BLaER1 (cell line): Measurements from ENCODE around the gene ADCYAP1R1.

Experiments
- H3K27ac ChIP-seq: shearing (Covaris generic); formaldehyde crosslinking; 2 replicates; pipeline ENCODE4 v1.8.1; 2022
- H3K27me3 ChIP-seq: shearing (Covaris generic); formaldehyde crosslinking; 2 replicates; pipeline ENCODE4 v1.8.1; 2022
- H3K36me3 ChIP-seq: shearing (Covaris generic); formaldehyde crosslinking; 2 replicates; pipeline ENCODE4 v1.8.1; 2022
- H3K4me1 ChIP-seq: shearing (Covaris generic); formaldehyde crosslinking; 2 replicates; pipeline ENCODE4 v1.8.1; 2022
- H3K4me2 ChIP-seq: shearing (Covaris generic); formaldehyde crosslinking; 2 replicates; pipeline ENCODE4 v1.8.1; 2022
- H3K4me3 ChIP-seq: shearing (Covaris generic); formaldehyde crosslinking; 2 replicates; pipeline ENCODE4 v1.8.1; 2022
- H3K9ac ChIP-seq: shearing (Covaris generic); formaldehyde crosslinking; 2 replicates; pipeline ENCODE4 v1.8.1; 2022
- H3K9me3 ChIP-seq: shearing (Covaris generic); formaldehyde crosslinking; 2 replicates; pipeline ENCODE4 v1.8.1; 2022
- H4K20me1 ChIP-seq: shearing (Covaris generic); formaldehyde crosslinking; 2 replicates; pipeline ENCODE4 v1.8.1; 2022
- Cebpa-rat ChIP-seq: shearing (Covaris generic); IDR thresholded peaks from 2 replicates; pipeline ENCODE4 v1.8.1; 2022

Gene ADCYAP1R1

GRCh38 chr7:31065021-31065593 is 13.0 kb downstream of the ADCYAP1R1 start:
- Histone ChIP-seq H3K4me3 (no peak overlapping the region), H3K27me3 (no peaks in the 10 kb centered on the region), H4K20me1 (no peaks in the 10 kb centered on the region), H3K9ac (no peak overlapping the region), H3K27ac (no peak overlapping the region), H3K4me1 (no peaks in the 10 kb centered on the region), H3K36me3 (no peaks in the 10 kb centered on the region), H3K9me3 (no peaks in the 10 kb centered on the region), H3K4me2 (no peak overlapping the region)
- TF ChIP-seq Cebpa-rat: no peak

DNA sequence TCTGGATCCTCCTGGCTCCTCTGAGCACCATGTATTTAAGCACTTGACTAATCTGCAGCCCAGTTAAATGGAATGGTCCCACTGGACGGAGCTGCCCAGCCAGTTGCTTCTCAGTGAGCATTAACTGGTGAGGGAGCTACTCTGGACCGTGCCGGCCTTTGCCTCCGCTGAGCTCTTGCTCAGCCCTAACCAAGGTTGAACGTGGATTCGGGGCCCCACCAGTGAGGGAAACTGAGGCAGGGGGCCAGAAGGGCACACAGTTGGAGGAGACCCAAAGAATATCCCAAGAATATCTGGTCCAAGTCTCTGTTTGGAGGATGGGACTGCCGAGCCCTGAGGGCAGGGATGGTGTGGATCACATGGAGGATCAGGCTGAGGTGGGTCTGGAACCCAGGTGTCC is 13.7 kb downstream of the ADCYAP1R1 start:
- Histone ChIP-seq H3K36me3 (no peaks in the 10 kb centered on the region), H3K4me1 (no peaks in the 10 kb centered on the region), H3K4me3 (no peak overlapping the region), H3K9ac (no peak overlapping the region), H3K27me3 (no peaks in the 10 kb centered on the region), H3K27ac (no peak overlapping the region), H4K20me1 (no peaks in the 10 kb centered on the region), H3K9me3 (no peaks in the 10 kb centered on the region), H3K4me2 (no peak overlapping the region)
- TF ChIP-seq Cebpa-rat: no peak

- TF ChIP-seq Cebpa-rat: no peak
- H3K27me3 ChIP-seq: no peaks in the 10 kb centered on the region
- H3K4me1 ChIP-seq: no peaks in the 10 kb centered on the region
- H4K20me1 ChIP-seq: no peaks in the 10 kb centered on the region
- no peak overlapping the region for H3K9ac ChIP-seq
- no peak overlapping the region for H3K4me2 ChIP-seq
- H3K27ac ChIP-seq: no peak overlapping the region
- no peaks in the 10 kb centered on the region for H3K9me3 ChIP-seq
- H3K36me3 ChIP-seq: no peaks in the 10 kb centered on the region
- H3K4me3 ChIP-seq: no peak overlapping the region
These were observed 14.5 kb downstream of the ADCYAP1R1 start for GRCh38 chr7:31066516-31067130.

DNA sequence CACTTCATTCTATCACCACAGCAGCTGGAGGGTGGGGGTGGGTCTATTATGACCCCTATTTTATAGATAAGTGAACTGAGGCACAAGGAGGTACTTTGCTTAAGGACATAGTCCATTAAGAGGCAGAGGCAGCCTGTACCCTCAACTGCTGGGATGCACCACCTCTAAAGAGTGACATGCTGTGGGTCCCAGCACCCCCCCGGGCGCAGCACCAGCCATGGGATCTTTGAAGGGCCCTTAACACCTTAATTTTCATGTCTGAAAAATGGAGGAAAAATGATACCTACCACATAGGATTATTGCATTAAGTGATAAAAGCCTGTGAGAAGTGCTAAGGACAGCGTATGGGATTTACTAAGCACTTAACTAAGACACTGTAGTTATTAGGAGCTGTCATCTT is 15.4 kb downstream of the ADCYAP1R1 start:
- Histone ChIP-seq H4K20me1 (no peaks in the 10 kb centered on the region), H3K4me3 (no peak overlapping the region), H3K4me1 (no peaks in the 10 kb centered on the region), H3K27me3 (no peaks in the 10 kb centered on the region), H3K27ac (no peak overlapping the region), H3K36me3 (no peaks in the 10 kb centered on the region), H3K4me2 (no peak overlapping the region), H3K9ac (no peak overlapping the region), H3K9me3 (no peaks in the 10 kb centered on the region)
- TF ChIP-seq Cebpa-rat: no peak

GRCh38 chr7:31068006-31068675 is 16.0 kb downstream of the ADCYAP1R1 start:
- no peak overlapping the region for H3K27ac ChIP-seq
- no peak overlapping the region for H3K4me2 ChIP-seq
- H3K9me3 ChIP-seq: no peaks in the 10 kb centered on the region
- no peak overlapping the region for H3K9ac ChIP-seq
- H3K4me3 ChIP-seq: no peak overlapping the region
- H3K36me3 ChIP-seq: no peaks in the 10 kb centered on the region
- H3K4me1 ChIP-seq: no peaks in the 10 kb centered on the region
- TF ChIP-seq Cebpa-rat: no peak
- H4K20me1 ChIP-seq: no peaks in the 10 kb centered on the region
- H3K27me3 ChIP-seq: no peaks in the 10 kb centered on the region

GRCh38 chr7:31069860-31070555 is 17.9 kb downstream of the ADCYAP1R1 start:
- Histone ChIP-seq H3K4me2 (no peak overlapping the region), H3K9ac (no peak overlapping the region), H3K27me3 (no peaks in the 10 kb centered on the region), H3K4me1 (no peaks in the 10 kb centered on the region), H3K27ac (no peak overlapping the region), H3K9me3 (no peaks in the 10 kb centered on the region), H4K20me1 (no peaks in the 10 kb centered on the region), H3K36me3 (no peaks in the 10 kb centered on the region), H3K4me3 (no peak overlapping the region)
- TF ChIP-seq Cebpa-rat: no peak

DNA sequence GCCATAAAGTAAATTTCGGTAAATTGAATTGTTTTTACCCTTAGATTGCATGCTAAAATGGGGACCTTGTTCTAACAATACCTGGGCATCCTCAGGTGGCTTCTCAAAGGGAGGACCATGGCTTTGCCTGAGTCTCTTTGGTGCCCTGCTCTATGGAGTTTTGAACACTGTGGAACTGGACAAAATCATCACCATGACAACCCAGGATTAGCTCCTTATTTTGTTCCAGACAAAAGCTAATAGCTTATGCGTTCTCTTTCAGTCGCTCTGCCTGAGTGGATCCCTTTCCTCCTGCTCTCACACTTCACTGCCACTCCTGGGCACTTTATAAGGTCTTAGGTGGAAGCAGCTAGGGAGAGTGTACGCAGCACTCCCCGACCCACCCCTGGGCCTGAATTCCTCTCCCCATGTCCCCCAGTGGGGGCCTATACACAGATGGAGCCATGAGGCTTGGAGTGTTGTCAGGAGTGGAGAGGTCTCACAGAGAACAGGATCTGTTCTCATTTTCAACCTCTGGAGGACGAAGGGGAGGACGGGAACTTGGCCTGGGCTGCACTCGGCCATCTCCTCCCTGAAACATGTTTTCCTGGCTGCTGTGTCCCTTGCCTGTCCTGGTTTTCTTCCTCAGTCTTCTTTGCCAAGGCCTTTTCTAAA is 19.0 kb downstream of the ADCYAP1R1 start:
- Histone ChIP-seq H3K27ac (no peak overlapping the region), H3K9me3 (no peaks in the 10 kb centered on the region), H3K4me1 (no peaks in the 10 kb centered on the region), H3K4me2 (no peak overlapping the region), H3K27me3 (no peaks in the 10 kb centered on the region), H3K9ac (no peak overlapping the region), H4K20me1 (no peaks in the 10 kb centered on the region), H3K36me3 (no peaks in the 10 kb centered on the region), H3K4me3 (no peak overlapping the region)
- no peak for TF ChIP-seq Cebpa-rat

- H4K20me1 ChIP-seq: no peaks in the 10 kb centered on the region
- H3K27ac ChIP-seq: no peak overlapping the region
- no peak overlapping the region for H3K4me3 ChIP-seq
- TF ChIP-seq Cebpa-rat: no peak
- H3K4me1 ChIP-seq: no peaks in the 10 kb centered on the region
- no peaks in the 10 kb centered on the region for H3K36me3 ChIP-seq
- H3K27me3 ChIP-seq: no peaks in the 10 kb centered on the region
- H3K4me2 ChIP-seq: no peak overlapping the region
- no peaks in the 10 kb centered on the region for H3K9me3 ChIP-seq
- H3K9ac ChIP-seq: no peak overlapping the region
These were observed 19.5 kb downstream of the ADCYAP1R1 start for GRCh38 chr7:31071645-31072029.

DNA sequence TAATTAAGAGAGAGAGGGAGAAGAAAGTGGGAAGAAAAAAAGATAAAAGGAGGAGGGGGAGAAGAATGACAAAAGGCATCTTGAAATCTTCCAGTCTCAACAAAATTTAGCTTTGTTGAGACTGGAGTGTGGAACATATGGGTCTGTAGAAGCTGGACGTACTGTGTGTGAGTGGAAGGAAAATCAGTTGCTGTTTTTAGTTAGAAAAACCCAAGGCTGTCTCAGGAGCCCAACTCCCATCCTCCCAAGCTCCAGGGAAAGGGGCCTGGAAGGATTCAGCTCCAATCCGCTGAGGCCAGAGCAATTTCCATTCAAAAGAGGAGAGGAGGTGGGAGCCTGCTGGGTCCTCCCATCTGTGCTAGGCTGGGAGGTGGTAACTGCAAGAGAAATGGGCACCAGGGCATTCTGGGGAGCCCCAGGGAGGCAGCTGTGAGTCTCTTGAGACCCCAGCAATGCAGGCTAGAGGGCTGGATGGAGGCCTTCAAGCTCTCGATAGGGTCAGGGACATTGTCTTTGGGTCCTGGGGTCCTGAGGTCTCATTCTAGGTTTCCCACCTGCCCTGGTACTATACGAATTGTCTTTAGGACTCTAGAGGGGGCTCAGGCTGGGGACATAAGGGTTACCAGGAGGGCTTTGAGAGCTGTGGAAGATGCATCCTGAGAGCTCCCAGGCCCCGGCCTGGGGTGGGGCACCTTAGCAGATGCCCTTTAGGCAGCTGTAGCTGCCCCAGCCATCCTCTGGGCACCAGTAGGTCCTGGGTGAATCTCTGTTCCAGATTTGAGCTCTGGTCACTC is 21.4 kb downstream of the ADCYAP1R1 start:
- Histone ChIP-seq H3K27me3 (no peaks in the 10 kb centered on the region), H3K9ac (no peak overlapping the region), H3K36me3 (no peaks in the 10 kb centered on the region)

More for the DNA sequence above, 21.4 kb downstream of the ADCYAP1R1 start:
- no peak overlapping the region for H3K27ac ChIP-seq
- no peak overlapping the region for H3K4me3 ChIP-seq
- TF ChIP-seq Cebpa-rat: no peak
- no peaks in the 10 kb centered on the region for H4K20me1 ChIP-seq
- H3K4me1 ChIP-seq: no peaks in the 10 kb centered on the region
- H3K9me3 ChIP-seq: no peaks in the 10 kb centered on the region
- no peak overlapping the region for H3K4me2 ChIP-seq
